Smooth muscle cell (in vitro differentiated cells): ENCODE results near the gene TREML1. TPM values are rescaled to one million over a fixed set of nuclear protein-coding genes. Genes with fewer than 3 reads are reported as not detected.

ENCODE experiments used
- DNase-seq: peaks from one replicate; lab custom pipeline; 2025; ENCODE audit not compliant: unreplicated experiment; lab: John Stamatoyannopoulos, UW
- H2AFZ ChIP-seq: fragments of 200-600 bp; sonication (generic); 2 replicates; pipeline ENCODE4 v1.6.0; 2016; ENCODE audit warnings: antibody characterized with exemption, low read depth, mild to moderate bottlenecking
- H3F3A ChIP-seq: fragments of 200-600 bp; sonication (generic); 2 replicates; pipeline ENCODE4 v1.6.0; 2017; ENCODE audit warnings: antibody characterized with exemption, low read depth
- H3K27ac ChIP-seq: fragments of 200-600 bp; sonication (generic); 2 replicates; pipeline ENCODE4 v1.5.1; 2016; ENCODE audit warnings: low read depth, mild to moderate bottlenecking
- H3K27me3 ChIP-seq: fragments of 200-600 bp; sonication (generic); 2 replicates; pipeline ENCODE4 v1.6.1; 2016; ENCODE audit warnings: low read depth, mild to moderate bottlenecking
- H3K36me3 ChIP-seq: fragments of 200-600 bp; sonication (generic); 2 replicates; pipeline ENCODE4 v1.5.1; 2016; ENCODE audit warnings: low read depth
- H3K4me1 ChIP-seq: fragments of 200-600 bp; sonication (generic); 2 replicates; pipeline ENCODE4 v1.5.1; 2016; ENCODE audit warnings: low read depth
- H3K4me2 ChIP-seq: fragments of 200-600 bp; sonication (generic); 2 replicates; pipeline ENCODE4 v1.6.0; 2016; ENCODE audit warnings: mild to moderate bottlenecking
- H3K4me3 ChIP-seq: fragments of 200-600 bp; sonication (generic); 2 replicates; pipeline ENCODE4 v1.5.1; 2016; ENCODE audit warnings: mild to moderate bottlenecking
- H3K79me2 ChIP-seq: fragments of 200-600 bp; sonication (generic); 2 replicates; pipeline ENCODE4 v1.6.0; 2016; ENCODE audit warnings: low read depth, mild to moderate bottlenecking
- H3K9ac ChIP-seq: fragments of 200-600 bp; sonication (generic); 2 replicates; pipeline ENCODE4 v1.6.0; 2016; ENCODE audit warnings: low read depth
- H3K9me3 ChIP-seq: fragments of 200-600 bp; sonication (generic); replicated peaks from 2 replicates; pipeline ENCODE4 v1.5.1; 2016; ENCODE audit warnings: low read depth
- H4K20me1 ChIP-seq: fragments of 200-600 bp; sonication (generic); 2 replicates; pipeline ENCODE4 v1.6.0; 2016; ENCODE audit warnings: low read depth
- CTCF ChIP-seq: fragments of 200-600 bp; sonication (generic); IDR thresholded peaks from 2 replicates; pipeline ENCODE4 v1.5.1; 2017; ENCODE audit warnings: borderline replicate concordance, mild to moderate bottlenecking, antibody characterized with exemption; ENCODE audit not compliant: insufficient read depth, poor library complexity, severe bottlenecking
- WGBS: methylation state at CpG from one replicate; pipeline ENCODE4 v1.1.7; 2016; ENCODE audit warnings: low lambda C conversion rate; 5-methylcytosine and 5-hydroxymethylcytosine counted together
- polyA plus RNA-seq: library from polyadenylated mRNA; unstranded; fragments of >200 nt; fragmentation: Nextera tagmentation; extraction: Ambion mirVana; gene quantifications from 2 replicates; pipeline ENCODE4 v1.2.1, GENCODE V29; 2016
- total RNA-seq: library from RNA; depleted of rRNA; stranded (reverse); fragments of >200 nt; gene quantifications from 2 replicates; pipeline ENCODE4 v1.2.3, GENCODE V29; 2014

The TREML1 gene
- total and polyA plus RNA-seq, 2 experiments from 2014 or later, result not detected

- no peak overlapping the region for H3K27ac ChIP-seq
- H3K27me3 ChIP-seq, result no peaks in the 10 kb centered on the region
- no peak overlapping the region for H2AFZ ChIP-seq
- no peaks in the 10 kb centered on the region for H3K4me1 ChIP-seq
- H3F3A ChIP-seq, result no peaks in the 10 kb centered on the region
- 92% methylated on average over 1 of the region's 1 CpG for WGBS
- no peaks in the 10 kb centered on the region for H3K79me2 ChIP-seq
- H3K9ac ChIP-seq, result no peak overlapping the region
- no peak for DNase-seq
- no peak for TF ChIP-seq CTCF
- no peaks in the 10 kb centered on the region for H3K36me3 ChIP-seq
- H3K4me3 ChIP-seq, result no peak overlapping the region
- H3K4me2 ChIP-seq, result no peak overlapping the region
- no peaks in the 10 kb centered on the region for H4K20me1 ChIP-seq
- no peaks in the 10 kb centered on the region for H3K9me3 ChIP-seq
Measured at GRCh38 chr6:41147917-41148316, 6.2 kb downstream of the TREML1 start.

GRCh38 chr6:41136911-41137310 lies 17.2 kb downstream of the TREML1 start:
- no peaks in the 10 kb centered on the region for H3F3A ChIP-seq
- H3K4me2 ChIP-seq, result no peak overlapping the region
- no peaks in the 10 kb centered on the region for H3K79me2 ChIP-seq
- H2AFZ ChIP-seq, result no peak overlapping the region
- DNase-seq, result no peak
- no peaks in the 10 kb centered on the region for H3K9me3 ChIP-seq
- no peaks in the 10 kb centered on the region for H4K20me1 ChIP-seq
- no peak overlapping the region for H3K27ac ChIP-seq
- H3K4me3 ChIP-seq, result no peak overlapping the region
- TF ChIP-seq CTCF, result no peak
- H3K36me3 ChIP-seq, result no peaks in the 10 kb centered on the region
- H3K27me3 ChIP-seq, result no peaks in the 10 kb centered on the region
- no peaks in the 10 kb centered on the region for H3K4me1 ChIP-seq
- H3K9ac ChIP-seq, result no peak overlapping the region

- no peaks in the 10 kb centered on the region for H3K9me3 ChIP-seq
- no peaks in the 10 kb centered on the region for H3K79me2 ChIP-seq
- no peaks in the 10 kb centered on the region for H3K4me1 ChIP-seq
- no peaks in the 10 kb centered on the region for H3K27me3 ChIP-seq
- H4K20me1 ChIP-seq, result no peaks in the 10 kb centered on the region
- no peak overlapping the region for H3K4me2 ChIP-seq
- no peak for DNase-seq
- no peak for TF ChIP-seq CTCF
- H3K27ac ChIP-seq, result no peak overlapping the region
- H2AFZ ChIP-seq, result no peak overlapping the region
- 89% methylated on average over 3 of the region's 3 CpGs for WGBS
- H3K9ac ChIP-seq, result no peak overlapping the region
- no peaks in the 10 kb centered on the region for H3K36me3 ChIP-seq
- no peaks in the 10 kb centered on the region for H3F3A ChIP-seq
- H3K4me3 ChIP-seq, result no peak overlapping the region
Measured at GRCh38 chr6:41135062-41135832, 18.9 kb downstream of the TREML1 start.

- Histone ChIP-seq H3K27ac (no peak overlapping the region), H3K9me3 (no peaks in the 10 kb centered on the region), H3K36me3 (no peaks in the 10 kb centered on the region), H2AFZ (no peak overlapping the region), H3K4me3 (no peak overlapping the region), H3K4me2 (no peak overlapping the region), H3F3A (no peaks in the 10 kb centered on the region), H4K20me1 (no peaks in the 10 kb centered on the region), H3K4me1 (no peaks in the 10 kb centered on the region), H3K27me3 (no peaks in the 10 kb centered on the region), H3K79me2 (no peaks in the 10 kb centered on the region), H3K9ac (no peak overlapping the region)
- DNase-seq, result no peak
- WGBS, result 59% methylated on average over 2 of the region's 2 CpGs
- no peak for TF ChIP-seq CTCF
Measured at GRCh38 chr6:41132254-41132653, 21.9 kb downstream of the TREML1 start.
